Measurements from ENCODE around the gene TRMT13.
"Not testable (repeated sequence)": the region's sequence is repeated elsewhere in the genome, so short reads cannot be mapped to it uniquely, and the experiment has no call there.

Gene TRMT13

DNA sequence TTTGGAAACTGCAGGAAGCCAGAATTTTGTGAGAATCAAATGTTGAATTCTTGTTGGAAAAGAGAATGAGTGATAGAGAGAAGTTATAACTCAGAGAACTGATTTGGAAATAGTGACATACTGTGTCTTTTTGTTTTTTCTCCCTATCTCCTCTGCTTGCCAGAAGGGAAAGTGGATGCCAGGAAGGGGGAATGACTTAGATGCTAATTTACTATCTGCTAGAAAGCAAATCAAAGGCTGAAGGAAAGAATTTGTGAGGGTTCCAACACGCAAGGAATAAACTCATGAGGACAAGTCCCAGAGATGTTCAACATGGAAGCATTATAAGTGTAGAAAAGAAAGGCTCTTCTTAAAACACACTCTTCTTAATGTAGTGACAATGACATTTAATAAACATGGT lies 65.6 kb downstream of the TRMT13 start:
- DNase-seq (ENCODE audit: low read depth): no peak
- TF ChIP-seq, protein P1, sequence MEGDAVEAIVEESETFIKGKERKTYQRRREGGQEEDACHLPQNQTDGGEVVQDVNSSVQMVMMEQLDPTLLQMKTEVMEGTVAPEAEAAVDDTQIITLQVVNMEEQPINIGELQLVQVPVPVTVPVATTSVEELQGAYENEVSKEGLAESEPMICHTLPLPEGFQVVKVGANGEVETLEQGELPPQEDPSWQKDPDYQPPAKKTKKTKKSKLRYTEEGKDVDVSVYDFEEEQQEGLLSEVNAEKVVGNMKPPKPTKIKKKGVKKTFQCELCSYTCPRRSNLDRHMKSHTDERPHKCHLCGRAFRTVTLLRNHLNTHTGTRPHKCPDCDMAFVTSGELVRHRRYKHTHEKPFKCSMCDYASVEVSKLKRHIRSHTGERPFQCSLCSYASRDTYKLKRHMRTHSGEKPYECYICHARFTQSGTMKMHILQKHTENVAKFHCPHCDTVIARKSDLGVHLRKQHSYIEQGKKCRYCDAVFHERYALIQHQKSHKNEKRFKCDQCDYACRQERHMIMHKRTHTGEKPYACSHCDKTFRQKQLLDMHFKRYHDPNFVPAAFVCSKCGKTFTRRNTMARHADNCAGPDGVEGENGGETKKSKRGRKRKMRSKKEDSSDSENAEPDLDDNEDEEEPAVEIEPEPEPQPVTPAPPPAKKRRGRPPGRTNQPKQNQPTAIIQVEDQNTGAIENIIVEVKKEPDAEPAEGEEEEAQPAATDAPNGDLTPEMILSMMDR (IDR thresholded peaks at IDR 0.05; ENCODE audit: low read depth, low read length, missing control alignments): no peak
- H3K4me3 ChIP-seq (ENCODE audit: low read depth, low read length): no peak overlapping the region
- in situ Hi-C loops (cut with HindIII; ENCODE audit: low sequenced_read_pairs): no loop called here

DNA sequence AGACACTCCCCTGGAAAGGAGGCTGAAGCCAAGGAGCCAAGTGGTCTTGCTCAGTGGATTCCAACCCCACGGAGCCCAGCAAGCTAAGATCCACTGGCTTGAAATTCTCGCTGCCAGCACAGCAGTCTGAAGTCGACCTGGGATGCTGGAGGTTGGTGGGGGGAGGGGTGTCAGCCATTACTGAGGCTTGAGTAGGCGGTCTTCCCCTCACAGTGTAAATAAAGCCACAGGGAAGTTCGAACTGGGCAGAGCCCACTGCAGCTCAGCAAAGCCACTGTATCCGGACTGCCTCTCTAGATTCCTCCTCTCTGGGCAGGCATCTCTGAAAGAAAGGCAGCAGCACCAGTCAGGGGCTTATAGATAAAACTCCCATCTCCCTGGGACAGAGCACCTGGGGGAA lies 67.1 kb downstream of the TRMT13 start:
- H3K4me3 ChIP-seq (ENCODE audit: low read depth, low read length); DNase-seq (ENCODE audit: low read depth); in situ Hi-C loops (cut with HindIII; ENCODE audit: low sequenced_read_pairs): not testable (repeated sequence)

Data from astrocyte of the cerebellum (primary cell).